Aorta (tissue), 5 donors: ENCODE data around the gene PDZD8. TPM values are rescaled to one million over a fixed set of nuclear protein-coding genes. Genes with fewer than 3 reads are reported as not detected.

Experiments
- ATAC-seq: fragments of 200-7000 bp; cut with Tn5 transposase; one replicate; pipeline ENCODE4 v1.9.1; 2022; ENCODE audit warnings: moderate library complexity; ENCODE audit not compliant: low FRiP score
- DNase-seq, 2 donors: peaks; one replicate each; pipeline ENCODE4 v3.0.0-alpha.2; 2020
- H3K27ac ChIP-seq, 2 donors: one replicate each; pipeline ENCODE4 v1.5.1; 2013; ENCODE audit warnings: low read length in 2 of 2, mild to moderate bottlenecking in 2 of 2, moderate library complexity in 2 of 2, control low read depth in 1 of 2, inconsistent platforms in 1 of 2, low read depth in 1 of 2
- H3K27me3 ChIP-seq, 2 donors: one replicate each; pipeline ENCODE4 v1.6.1; 2013; ENCODE audit warnings: control low read depth in 1 of 2, low read length in 1 of 2, mild to moderate bottlenecking in 1 of 2, moderate library complexity in 1 of 2; ENCODE audit not compliant: insufficient read depth in 2 of 2, control insufficient read depth in 1 of 2
- H3K36me3 ChIP-seq, 2 donors: one replicate each; pipeline ENCODE4 v1.6.1; 2013; ENCODE audit warnings: control low read depth in 1 of 2, low read length in 1 of 2, mild to moderate bottlenecking in 1 of 2; ENCODE audit not compliant: insufficient read depth in 2 of 2, control insufficient read depth in 1 of 2
- H3K4me1 ChIP-seq, 2 donors: one replicate each; pipeline ENCODE4 v1.6.1; 2013; ENCODE audit warnings: low read length in 2 of 2, control low read depth in 1 of 2, mild to moderate bottlenecking in 1 of 2, moderate library complexity in 1 of 2; ENCODE audit not compliant: insufficient read depth in 2 of 2, control insufficient read depth in 1 of 2
- H3K4me3 ChIP-seq, 2 donors: one replicate each; pipeline ENCODE4 v1.5.1; 2013; ENCODE audit warnings: low read length in 2 of 2, control low read depth in 1 of 2, mild to moderate bottlenecking in 1 of 2
- H3K9me3 ChIP-seq: one replicate; pipeline ENCODE4 v1.6.1; 2013; ENCODE audit warnings: mild to moderate bottlenecking, low read length; ENCODE audit not compliant: control insufficient read depth
- WGBS, 2 donors: extraction: QIAGEN DNeasy Blood & Tissue Kit; methylation state at CpG; one replicate each; pipeline ENCODE4 v1.1.7; 2013; 5-methylcytosine and 5-hydroxymethylcytosine counted together
- intact Hi-C, 2 donors: fragments of 100-400 bp; cut with DNase I; formaldehyde crosslinking; loops; one replicate each; pipeline versions ENCODE4 v1.14.2 to v1.15.0; 2022
- polyA plus RNA-seq, 2 donors: library from polyadenylated mRNA; stranded (reverse); fragments of 200-250 nt; gene quantifications; one replicate each; pipeline ENCODE4 v1.2.3, GENCODE V29; 2013
- total RNA-seq, 2 donors: library from RNA; stranded (reverse); fragmentation: NEBNext Ultra II Directional; extraction: Animal tissue kit (Norgen Biotek cat#: 25700); gene quantifications; one replicate each; pipeline ENCODE4 v1.2.1, GENCODE V29; 2021
- donor health status: healthy with polysubstance abuse.
- donor health status: Bipolar disorder and iron deficiency.
- donor health status: DM: no; HTN: no; CAD: no.
- donor health status: DM: no; HTN: no; CAD: no.
- donor health status: DM: yes; HTN: yes; CAD: no.

The PDZD8 gene
- total and polyA plus RNA-seq, 4 donors: 4.5 to 36.0 (median 20.4) TPM

DNA sequence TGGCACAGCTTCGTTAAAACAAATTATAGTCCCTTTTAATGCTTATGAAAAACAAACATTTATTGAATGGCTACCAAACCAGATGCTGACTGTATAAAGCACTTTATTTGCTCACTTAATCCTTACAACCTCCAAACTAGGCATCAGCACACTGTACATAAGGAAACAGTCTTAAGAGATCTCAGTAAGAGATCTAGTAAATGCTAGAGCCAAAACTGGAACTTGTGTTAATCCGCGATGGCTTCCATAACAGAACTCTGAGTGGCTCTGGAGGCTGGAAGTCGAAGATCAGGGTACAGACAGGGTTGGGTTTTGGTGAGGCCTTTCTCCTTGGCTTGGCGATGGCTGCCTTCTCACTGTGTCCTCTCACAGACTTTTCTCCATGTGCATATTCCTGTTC, 27.0 kb downstream of the PDZD8 start:
- DNase-seq: no peak
- H3K27ac ChIP-seq: no peak overlapping the region
- 93 to 94% methylated on average over 5 of the region's 5 CpGs for WGBS, 2 donors
- no peak for ATAC-seq
- intact Hi-C loops: loop anchor here in 1 of 2 donors (2.0 kb wide), 1 partner anchor 35 kb away; no protein-coding TSS in a partner anchor
- H3K4me1 ChIP-seq: no peaks in the 10 kb centered on the region
- H3K4me3 ChIP-seq: no peak overlapping the region
- no peaks in the 10 kb centered on the region for H3K9me3 ChIP-seq
- H3K27me3 ChIP-seq: no peaks in the 10 kb centered on the region
- H3K36me3 ChIP-seq: no peaks in the 10 kb centered on the region

DNA sequence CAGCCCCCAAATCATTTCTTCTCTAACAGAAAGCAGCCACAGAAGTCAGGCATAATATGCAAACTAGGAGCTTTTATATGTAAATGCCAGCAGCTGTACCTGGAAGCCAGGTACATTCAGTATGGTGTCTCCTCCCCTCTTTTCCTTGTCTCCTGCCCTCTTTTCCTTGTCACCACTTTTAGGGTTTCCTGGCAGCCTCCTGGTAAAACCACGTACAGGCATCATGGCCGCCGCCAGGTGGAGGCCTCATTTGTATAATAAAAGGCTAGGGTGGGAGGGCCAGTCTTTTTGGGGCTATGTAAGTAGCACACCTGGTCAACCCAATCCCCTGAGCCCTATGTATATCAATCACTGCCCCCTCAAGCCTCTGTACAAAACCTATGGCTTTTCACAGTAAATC, 28.7 kb downstream of the PDZD8 start:
- H3K4me1 ChIP-seq: no peaks in the 10 kb centered on the region
- DNase-seq (no peak), ATAC-seq (no peak)
- H3K36me3 ChIP-seq: no peaks in the 10 kb centered on the region
- intact Hi-C loops: no loop called here
- 96 to 98% methylated on average over 3 of the region's 3 CpGs for WGBS, 2 donors
- H3K4me3 ChIP-seq: no peak overlapping the region
- no peaks in the 10 kb centered on the region for H3K9me3 ChIP-seq
- no peak overlapping the region for H3K27ac ChIP-seq
- H3K27me3 ChIP-seq: no peaks in the 10 kb centered on the region

DNA sequence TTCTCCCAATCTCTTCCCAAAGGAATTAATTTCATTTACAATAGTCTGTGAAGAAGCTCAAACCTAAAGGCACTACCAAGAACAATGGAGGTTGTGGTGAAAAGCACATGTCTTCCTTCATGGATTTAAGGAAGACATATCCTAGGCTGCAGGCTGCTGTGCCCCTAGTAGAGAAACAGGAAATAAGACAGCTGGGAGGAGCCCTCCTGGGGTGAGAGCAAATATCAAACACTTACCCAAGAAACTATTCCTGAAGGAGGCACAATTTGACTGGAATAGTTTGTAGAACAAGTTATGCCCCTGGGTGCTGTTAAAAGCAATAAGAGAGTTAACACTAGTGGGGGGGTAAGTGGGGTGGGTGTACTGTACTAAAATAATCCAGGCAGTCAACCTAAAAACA, 30.1 kb downstream of the PDZD8 start:
- Histone ChIP-seq H3K9me3 (no peaks in the 10 kb centered on the region), H3K4me3 (no peak overlapping the region), H3K4me1 (no peaks in the 10 kb centered on the region), H3K36me3 (no peaks in the 10 kb centered on the region), H3K27me3 (no peaks in the 10 kb centered on the region), H3K27ac (no peak overlapping the region)
- DNase-seq (no peak), ATAC-seq (no peak)
- intact Hi-C loops: no loop called here

DNA sequence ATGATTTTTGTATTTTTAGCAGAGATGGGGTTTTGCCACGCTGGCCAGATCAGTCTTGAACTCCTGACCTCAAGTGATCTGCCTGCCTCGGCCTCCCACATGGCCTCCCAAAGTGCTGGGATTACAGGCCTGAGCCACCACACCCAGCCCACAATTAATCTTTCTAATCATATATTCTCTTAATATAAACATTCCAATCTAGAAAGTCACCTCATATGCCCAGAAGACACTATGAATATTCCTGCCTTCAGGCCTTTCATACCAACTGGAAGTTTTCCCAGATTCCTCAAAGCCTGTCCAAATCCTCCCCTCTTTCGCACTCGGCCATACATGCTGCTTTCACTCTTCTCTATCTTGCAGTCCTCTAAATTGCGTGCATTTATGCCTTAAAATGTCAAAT, 32.6 kb downstream of the PDZD8 start:
- no peaks in the 10 kb centered on the region for H3K36me3 ChIP-seq
- no peak overlapping the region for H3K27ac ChIP-seq
- no peaks in the 10 kb centered on the region for H3K4me1 ChIP-seq
- no peak overlapping the region for H3K4me3 ChIP-seq
- WGBS, 2 donors: 61 to 65% methylated on average over 5 of the region's 5 CpGs
- DNase-seq (no peak), ATAC-seq (no peak)
- H3K27me3 ChIP-seq: no peaks in the 10 kb centered on the region
- H3K9me3 ChIP-seq: no peaks in the 10 kb centered on the region
- intact Hi-C loops: no loop called here

DNA sequence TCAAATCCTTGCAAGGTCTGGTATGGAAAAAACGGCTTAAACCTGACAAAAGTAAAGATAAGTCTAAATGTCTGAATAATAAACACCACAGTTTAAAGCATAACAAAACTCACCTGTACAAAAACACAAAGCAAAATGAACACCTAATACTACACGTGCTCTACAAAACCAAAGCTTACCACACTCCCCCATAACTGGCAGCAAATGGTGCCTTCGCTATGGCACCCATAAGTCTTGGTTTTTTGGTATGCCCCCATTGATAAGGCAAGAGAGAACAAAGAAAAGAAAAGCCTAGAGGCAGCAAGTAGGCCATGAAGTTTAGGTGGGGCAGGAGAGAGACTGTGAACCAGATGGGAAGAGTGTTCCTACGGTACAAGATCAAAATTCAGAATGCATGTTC, 34.2 kb downstream of the PDZD8 start:
- DNase-seq (no peak), ATAC-seq (no peak)
- 94 to 95% methylated on average over 4 of the region's 4 CpGs for WGBS, 2 donors
- no peaks in the 10 kb centered on the region for H3K27me3 ChIP-seq
- intact Hi-C loops: no loop called here
- no peak overlapping the region for H3K4me3 ChIP-seq
- no peak overlapping the region for H3K27ac ChIP-seq
- H3K9me3 ChIP-seq: no peaks in the 10 kb centered on the region
- no peaks in the 10 kb centered on the region for H3K4me1 ChIP-seq
- H3K36me3 ChIP-seq: no peaks in the 10 kb centered on the region

DNA sequence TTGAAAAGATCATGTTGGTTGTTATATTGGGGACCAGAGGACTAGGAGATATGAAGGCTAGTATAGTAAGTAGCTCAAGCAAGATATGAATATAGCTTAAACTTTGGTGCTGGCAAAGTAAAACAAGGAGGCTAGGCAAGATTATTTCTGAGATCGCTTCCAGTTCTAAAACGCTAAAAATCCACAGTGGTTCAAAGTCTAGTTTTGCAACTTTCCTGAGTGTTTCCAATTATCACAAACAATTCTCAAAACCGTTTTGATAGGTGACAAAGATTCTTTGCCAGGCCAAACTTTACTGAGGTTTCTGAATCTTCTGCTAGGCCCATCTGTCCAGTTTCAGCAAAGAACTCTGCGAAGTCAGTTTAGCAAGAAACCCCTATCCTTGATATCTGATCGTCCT, 35.3 kb downstream of the PDZD8 start:
- H3K27me3 ChIP-seq: no peaks in the 10 kb centered on the region
- no peak for DNase-seq
- intact Hi-C loops: no loop called here
- H3K4me3 ChIP-seq: no peak overlapping the region
- 96% methylated on average over 5 of the region's 5 CpGs for WGBS, 2 donors
- no peaks in the 10 kb centered on the region for H3K4me1 ChIP-seq
- no peaks in the 10 kb centered on the region for H3K9me3 ChIP-seq
- no peak overlapping the region for H3K27ac ChIP-seq
- no peaks in the 10 kb centered on the region for H3K36me3 ChIP-seq
- no peak for ATAC-seq

DNA sequence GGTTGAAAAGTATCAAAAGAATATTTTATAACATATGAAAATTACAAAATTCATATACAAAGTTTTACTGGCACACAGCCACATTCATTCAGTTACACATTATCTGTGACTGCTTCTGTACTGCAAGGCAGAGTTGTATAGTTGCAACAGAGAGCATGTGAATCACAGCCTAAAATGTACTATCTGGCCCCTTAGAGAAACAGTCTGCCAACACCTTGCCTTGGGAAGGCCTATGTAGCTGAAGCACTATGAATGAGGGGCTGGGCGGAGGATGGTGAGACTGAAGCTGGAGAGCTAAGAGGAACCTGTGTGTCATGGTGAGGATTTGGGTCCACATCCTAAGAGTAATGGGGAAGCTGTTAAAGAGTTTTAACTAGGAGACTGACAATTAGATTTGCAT, 35.7 kb downstream of the PDZD8 start:
- ATAC-seq (no peak), DNase-seq (no peak)
- no peaks in the 10 kb centered on the region for H3K27me3 ChIP-seq
- no peaks in the 10 kb centered on the region for H3K36me3 ChIP-seq
- H3K27ac ChIP-seq: no peak overlapping the region
- H3K4me1 ChIP-seq: no peaks in the 10 kb centered on the region
- WGBS, 2 donors: 97 to 100% methylated on average over 1 of the region's 1 CpG
- H3K4me3 ChIP-seq: no peak overlapping the region
- intact Hi-C loops: no loop called here
- H3K9me3 ChIP-seq: no peaks in the 10 kb centered on the region

DNA sequence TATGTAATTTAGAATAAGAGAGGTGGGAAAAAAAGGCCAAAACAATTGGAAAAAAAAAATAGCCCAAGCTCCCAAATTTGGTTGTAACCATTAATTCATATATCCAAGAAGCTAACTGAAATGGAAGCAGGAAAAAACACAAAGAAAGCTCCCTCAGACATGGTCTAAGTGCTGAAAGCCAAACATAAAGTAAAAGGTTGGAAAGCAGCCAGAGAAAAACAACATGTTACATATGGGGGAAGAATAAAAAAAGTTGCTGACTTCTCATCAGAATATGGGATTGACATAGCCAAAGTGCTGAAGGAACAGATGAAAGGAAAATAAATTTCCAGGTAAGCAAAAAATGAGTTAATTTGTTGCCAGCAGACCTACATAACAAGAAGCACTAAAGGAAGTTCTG, 40.3 kb downstream of the PDZD8 start:
- intact Hi-C loops: no loop called here
- Histone ChIP-seq H3K9me3 (peaks cover 2% of the 10 kb centered on the region), H3K27me3 (no peaks in the 10 kb centered on the region), H3K4me1 (no peaks in the 10 kb centered on the region), H3K27ac (no peak overlapping the region), H3K4me3 (no peak overlapping the region), H3K36me3 (peaks cover 2 to 3% of the 10 kb centered on the region in 2 donors)
- DNase-seq: no peak
- ATAC-seq: no peak

DNA sequence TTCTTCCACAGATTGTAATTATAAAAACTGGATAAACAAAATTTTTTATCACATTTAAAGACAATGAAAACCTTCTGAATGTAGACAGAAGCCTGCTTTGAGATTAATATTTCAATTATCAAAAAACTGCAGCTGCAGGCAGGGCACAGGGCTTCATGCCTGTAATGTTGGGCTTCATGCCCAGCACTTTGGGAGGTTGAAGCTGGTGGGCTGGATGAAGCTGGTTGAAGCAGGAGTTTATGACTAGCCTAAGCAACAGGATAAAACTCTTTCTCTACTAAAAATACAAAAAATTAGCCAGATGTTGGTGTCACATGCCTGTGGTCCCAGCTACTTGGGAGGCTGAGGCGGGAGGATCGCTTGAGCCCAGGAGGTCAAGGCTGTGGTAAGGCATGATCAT, 41.2 kb downstream of the PDZD8 start:
- ATAC-seq (no peak), DNase-seq (no peak)
- no peak overlapping the region for H3K4me3 ChIP-seq
- peaks cover 2% of the 10 kb centered on the region for H3K9me3 ChIP-seq
- 96 to 98% methylated on average over 2 of the region's 2 CpGs for WGBS, 2 donors
- intact Hi-C loops: no loop called here
- no peaks in the 10 kb centered on the region for H3K27me3 ChIP-seq
- H3K27ac ChIP-seq: no peak overlapping the region
- H3K4me1 ChIP-seq: no peaks in the 10 kb centered on the region
- H3K36me3 ChIP-seq: peaks cover 2 to 3% of the 10 kb centered on the region in 2 donors
